CD14-positive monocyte (primary cell): ENCODE measurements around the gene GABRR2. TPM values are rescaled to one million over a fixed set of nuclear protein-coding genes. Genes with fewer than 3 reads are reported as not detected.

ENCODE experiments used
- DNase-seq, 3 donors: peaks; one replicate each; pipeline ENCODE4 v3.0.0-alpha.2; 2011 to 2022
- H2AFZ ChIP-seq: 2 replicates; pipeline ENCODE4 v1.6.0; 2012; ENCODE audit warnings: mild to moderate bottlenecking, low read depth, low read length, inconsistent platforms; ENCODE audit not compliant: insufficient read depth, poor library complexity, severe bottlenecking
- H3K27ac ChIP-seq, 2 donors: 1 replicate in 1 of 2; 2 replicates in 1 of 2; pipeline ENCODE4 v1.5.1; 2012 to 2013; ENCODE audit warnings: low read length in 2 of 2, control low read depth in 1 of 2, inconsistent platforms in 1 of 2, low read depth in 1 of 2, mild to moderate bottlenecking in 1 of 2
- H3K27me3 ChIP-seq, 2 donors: one replicate each; pipeline versions ENCODE4 v1.6.0 to v1.6.1; 2011 to 2013; ENCODE audit warnings: low read length in 2 of 2; ENCODE audit not compliant: control insufficient read depth in 2 of 2, insufficient read depth in 2 of 2
- H3K36me3 ChIP-seq, 2 donors: replicated peaks in 1 of 2; 1 replicate in 1 of 2; 2 replicates in 1 of 2; pipeline versions ENCODE4 v1.5.1 to v1.6.1; 2012 to 2013; ENCODE audit warnings: low read length in 2 of 2, control low read depth in 1 of 2, inconsistent platforms in 1 of 2, mild to moderate bottlenecking in 1 of 2; ENCODE audit not compliant: insufficient read depth in 2 of 2, control insufficient read depth in 1 of 2
- H3K4me1 ChIP-seq, 2 donors: 1 replicate in 1 of 2; 2 replicates in 1 of 2; pipeline versions ENCODE4 v1.5.1 to v1.6.1; 2012 to 2013; ENCODE audit warnings: low read length in 2 of 2, control low read depth in 1 of 2, inconsistent platforms in 1 of 2, mild to moderate bottlenecking in 1 of 2, moderate library complexity in 1 of 2; ENCODE audit not compliant: insufficient read depth in 2 of 2, control insufficient read depth in 1 of 2
- H3K4me2 ChIP-seq: replicated peaks from 2 replicates; pipeline ENCODE3; 2012; ENCODE audit warnings: low read length, moderate library complexity, mild to moderate bottlenecking; ENCODE audit not compliant: poor library complexity, severe bottlenecking; ENCODE audit errors: extremely low read depth
- H3K4me3 ChIP-seq, 3 experiments: fragments of 200-600 bp in 1 of 3; sonication (generic) in 1 of 3; replicated peaks in 1 of 3; 1 replicate in 2 of 3; 2 replicates in 1 of 3; pipeline ENCODE4 v1.5.1; 2011 to 2013; ENCODE audit warnings: low read length in 3 of 3, mild to moderate bottlenecking in 3 of 3, control low read depth in 2 of 3, low read depth in 2 of 3, inconsistent platforms in 1 of 3, moderate library complexity in 1 of 3
- H3K79me2 ChIP-seq: 2 replicates; pipeline ENCODE4 v1.6.0; 2012; ENCODE audit warnings: mild to moderate bottlenecking, control low read depth, inconsistent platforms, low read length, moderate library complexity; ENCODE audit not compliant: insufficient read depth
- H3K9ac ChIP-seq: 2 replicates; pipeline ENCODE4 v1.6.0; 2017; ENCODE audit warnings: low read length, mild to moderate bottlenecking; ENCODE audit not compliant: insufficient read depth, poor library complexity, severe bottlenecking
- H3K9me3 ChIP-seq, 2 donors: replicated peaks in 1 of 2; 1 replicate in 1 of 2; 2 replicates in 1 of 2; pipeline versions ENCODE4 v1.5.1 to v1.6.1; 2012 to 2013; ENCODE audit warnings: low read length in 2 of 2, control low read depth in 1 of 2; ENCODE audit not compliant: control insufficient read depth in 1 of 2, insufficient read depth in 1 of 2
- H4K20me1 ChIP-seq: 2 replicates; pipeline ENCODE4 v1.6.0; 2012; ENCODE audit warnings: mild to moderate bottlenecking, low read length, control low read depth, moderate library complexity; ENCODE audit not compliant: insufficient read depth
- H3K27ac Mint-ChIP-seq, 7 donors: one replicate each; pipeline ENCODE4 v1.8.0; 2020; ENCODE audit warnings: mild to moderate bottlenecking in 7 of 7, mixed read lengths in 7 of 7, moderate library complexity in 6 of 7, inconsistent platforms in 2 of 7
- H3K27me3 Mint-ChIP-seq, 3 donors: one replicate each; pipeline ENCODE4 v1.8.0; 2021 to 2022; ENCODE audit warnings: low read depth in 3 of 3, mild to moderate bottlenecking in 3 of 3, mixed read lengths in 3 of 3, moderate library complexity in 3 of 3, inconsistent platforms in 1 of 3
- H3K36me3 Mint-ChIP-seq, 2 donors: one replicate each; pipeline ENCODE4 v1.8.0; 2020; ENCODE audit warnings: mixed read lengths in 2 of 2, inconsistent platforms in 1 of 2, mild to moderate bottlenecking in 1 of 2
- H3K4me1 Mint-ChIP-seq: one replicate; pipeline ENCODE4 v1.8.0; 2020; ENCODE audit warnings: mild to moderate bottlenecking, mixed read lengths
- H3K4me3 Mint-ChIP-seq, 2 donors: one replicate each; pipeline ENCODE4 v1.8.0; 2020; ENCODE audit warnings: mild to moderate bottlenecking in 2 of 2, mixed read lengths in 2 of 2, moderate library complexity in 1 of 2
- H3K9me3 Mint-ChIP-seq, 7 donors: one replicate each; pipeline ENCODE4 v1.8.0; 2020 to 2022; ENCODE audit warnings: mixed read lengths in 7 of 7, mild to moderate bottlenecking in 6 of 7, moderate library complexity in 6 of 7, inconsistent platforms in 2 of 7
- WGBS: methylation state at CpG from one replicate; pipeline ENCODE4 v1.1.5; 2013; ENCODE audit warnings: missing lambda C conversion rate; ENCODE audit not compliant: insufficient coverage; 5-methylcytosine and 5-hydroxymethylcytosine counted together
- intact Hi-C, 2 donors: fragments of 100-400 bp; cut with micrococcal nuclease; formaldehyde crosslinking; loops; one replicate each; pipeline versions ENCODE4 v1.15.0 to v1.15.1; 2023
- polyA plus RNA-seq, 3 donors: library from polyadenylated mRNA; depleted of rRNA in 1 of 3; unstranded in 2 of 3; stranded (reverse) in 1 of 3; fragments of 300-500 nt in 2 of 3; fragments of >200 nt in 1 of 3; fragmentation: Illumina TruSeq in 2 of 3; gene quantifications; 1 replicate in 2 of 3; 2 replicates in 1 of 3; pipeline ENCODE4 v1.2.3, GENCODE V29; 2012 to 2021
- TF ChIP-seq, protein P1 (sequence below): fragments of 200-600 bp; IDR thresholded peaks from one replicate; pipeline ENCODE4 v1.8.0; 2022; ENCODE audit warnings: antibody characterized with exemption, mild to moderate bottlenecking

GABRR2 gene
- polyA plus RNA-seq, 3 donors = 3.7 TPM; not detected in 2

DNA sequence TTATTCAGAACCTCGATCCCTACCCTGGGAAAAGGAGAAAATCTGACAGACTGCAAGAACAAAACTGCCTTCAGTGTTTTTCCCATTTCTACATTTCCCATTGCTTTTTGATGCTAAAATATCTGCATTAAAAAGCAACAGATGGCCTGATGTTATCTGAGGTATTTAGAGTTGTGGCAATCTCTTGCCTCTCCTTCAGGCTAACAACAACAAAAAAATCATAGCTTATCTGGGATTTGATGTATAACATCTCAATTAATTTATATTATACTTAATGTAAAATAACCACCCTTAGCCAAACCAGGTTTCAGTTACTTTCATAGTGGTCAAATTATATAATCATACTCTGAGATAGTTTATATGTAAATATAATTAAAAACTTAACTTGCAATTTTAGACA lies 15.8 kb upstream of the GABRR2 start:
- no peaks in the 10 kb centered on the region for H3K9me3 Mint-ChIP-seq
- Histone ChIP-seq H4K20me1 (peaks cover 86% of the 10 kb centered on the region), H2AFZ (no peak overlapping the region), H3K27ac (no peak overlapping the region), H3K27me3 (no peaks in the 10 kb centered on the region), H3K79me2 (peaks cover 40% of the 10 kb centered on the region), H3K9me3 (no peaks in the 10 kb centered on the region), H3K4me1 (no peaks in the 10 kb centered on the region), H3K4me2 (no peak overlapping the region), H3K9ac (no peak overlapping the region), H3K4me3 (no peak overlapping the region), H3K36me3 (peaks cover 89 to 97% of the 10 kb centered on the region in 2 donors)
- no CpG with 5 or more reads among the region's 1 CpG for WGBS
- DNase-seq = no peak
- H3K27me3 Mint-ChIP-seq = no peaks in the 10 kb centered on the region
- intact Hi-C loops = no loop called here
- TF ChIP-seq, protein P1, sequence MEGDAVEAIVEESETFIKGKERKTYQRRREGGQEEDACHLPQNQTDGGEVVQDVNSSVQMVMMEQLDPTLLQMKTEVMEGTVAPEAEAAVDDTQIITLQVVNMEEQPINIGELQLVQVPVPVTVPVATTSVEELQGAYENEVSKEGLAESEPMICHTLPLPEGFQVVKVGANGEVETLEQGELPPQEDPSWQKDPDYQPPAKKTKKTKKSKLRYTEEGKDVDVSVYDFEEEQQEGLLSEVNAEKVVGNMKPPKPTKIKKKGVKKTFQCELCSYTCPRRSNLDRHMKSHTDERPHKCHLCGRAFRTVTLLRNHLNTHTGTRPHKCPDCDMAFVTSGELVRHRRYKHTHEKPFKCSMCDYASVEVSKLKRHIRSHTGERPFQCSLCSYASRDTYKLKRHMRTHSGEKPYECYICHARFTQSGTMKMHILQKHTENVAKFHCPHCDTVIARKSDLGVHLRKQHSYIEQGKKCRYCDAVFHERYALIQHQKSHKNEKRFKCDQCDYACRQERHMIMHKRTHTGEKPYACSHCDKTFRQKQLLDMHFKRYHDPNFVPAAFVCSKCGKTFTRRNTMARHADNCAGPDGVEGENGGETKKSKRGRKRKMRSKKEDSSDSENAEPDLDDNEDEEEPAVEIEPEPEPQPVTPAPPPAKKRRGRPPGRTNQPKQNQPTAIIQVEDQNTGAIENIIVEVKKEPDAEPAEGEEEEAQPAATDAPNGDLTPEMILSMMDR = no peak
- H3K27ac Mint-ChIP-seq = no peak overlapping the region
- no peak overlapping the region for H3K4me3 Mint-ChIP-seq
- H3K36me3 Mint-ChIP-seq = peaks cover 60 to 86% of the 10 kb centered on the region in 2 donors
- no peaks in the 10 kb centered on the region for H3K4me1 Mint-ChIP-seq

GRCh38 chr6:89328976-89329375 lies 13.9 kb upstream of the GABRR2 start:
- Mint-ChIP-seq H3K27me3 (no peaks in the 10 kb centered on the region), H3K9me3 (no peaks in the 10 kb centered on the region), H3K4me1 (peaks cover 7% of the 10 kb centered on the region), H3K36me3 (peaks cover 58 to 73% of the 10 kb centered on the region in 2 donors), H3K4me3 (no peak overlapping the region), H3K27ac (peak overlapping the region in 1 of 7 donors; percentile 71)
- no peaks in the 10 kb centered on the region for H3K9me3 ChIP-seq
- TF ChIP-seq, protein P1 = no peak
- no peak for DNase-seq
- peaks cover 4 to 6% of the 10 kb centered on the region in 2 donors for H3K4me1 ChIP-seq
- H3K4me2 ChIP-seq = no peak overlapping the region
- no peak overlapping the region for H3K27ac ChIP-seq
- H3K27me3 ChIP-seq = no peaks in the 10 kb centered on the region
- peaks cover 71% of the 10 kb centered on the region for H4K20me1 ChIP-seq
- H3K79me2 ChIP-seq = peaks cover 32% of the 10 kb centered on the region
- no CpG with 5 or more reads among the region's 1 CpG for WGBS
- no peak overlapping the region for H2AFZ ChIP-seq
- H3K9ac ChIP-seq = no peak overlapping the region
- H3K36me3 ChIP-seq = peaks cover 74 to 82% of the 10 kb centered on the region in 2 donors
- no peak overlapping the region for H3K4me3 ChIP-seq
- intact Hi-C loops = no loop called here
